H9 (cell line): Measurements from ENCODE around the gene ROBO2. TPM values are rescaled to one million over a fixed set of nuclear protein-coding genes. Genes with fewer than 3 reads are reported as not detected.

Source experiments
- DNase-seq: peaks from one replicate; pipeline ENCODE4 v3.0.0-alpha.2; 2017
- H2AFZ ChIP-seq: one replicate; pipeline ENCODE4 v1.6.1; 2013; ENCODE audit warnings: mild to moderate bottlenecking, low read length, control low read depth, moderate library complexity
- H2AK5ac ChIP-seq: 2 replicates; pipeline ENCODE4 v1.6.1; 2013; ENCODE audit warnings: low read length, control low read depth, mixed read lengths; ENCODE audit not compliant: insufficient read length
- H2BK120ac ChIP-seq: one replicate; pipeline ENCODE4 v1.6.1; 2013; ENCODE audit warnings: low read depth, mild to moderate bottlenecking, low read length, control low read depth, inconsistent platforms; ENCODE audit not compliant: poor library complexity, severe bottlenecking
- H2BK12ac ChIP-seq: 2 replicates; pipeline ENCODE4 v1.6.1; 2013; ENCODE audit warnings: low read length, control low read depth, mixed read lengths, low read depth; ENCODE audit not compliant: insufficient read length
- H2BK15ac ChIP-seq: 2 replicates; pipeline ENCODE4 v1.6.1; 2013; ENCODE audit warnings: low read depth, low read length, control low read depth
- H2BK20ac ChIP-seq: one replicate; pipeline ENCODE4 v1.6.1; 2013; ENCODE audit warnings: low read depth, mild to moderate bottlenecking, low read length, control low read depth, inconsistent platforms; ENCODE audit not compliant: poor library complexity, severe bottlenecking
- H2BK5ac ChIP-seq: 2 replicates; pipeline ENCODE4 v1.6.1; 2013; ENCODE audit warnings: low read length, control low read depth, mixed read lengths; ENCODE audit not compliant: insufficient read length
- H3K14ac ChIP-seq: 2 replicates; pipeline ENCODE4 v1.6.1; 2013; ENCODE audit warnings: low read length, control low read depth; ENCODE audit not compliant: insufficient read depth
- H3K18ac ChIP-seq: 2 replicates; pipeline ENCODE4 v1.6.1; 2013; ENCODE audit warnings: low read depth, mild to moderate bottlenecking, mixed read lengths, low read length, control low read depth; ENCODE audit not compliant: insufficient read length
- H3K23ac ChIP-seq: 2 replicates; pipeline ENCODE4 v1.6.1; 2013; ENCODE audit warnings: low read length, control low read depth, mixed read lengths, low read depth; ENCODE audit not compliant: insufficient read length
- H3K23me2 ChIP-seq: 2 replicates; pipeline ENCODE4 v1.6.1; 2013; ENCODE audit warnings: low read depth, mild to moderate bottlenecking, mixed read lengths, low read length, control low read depth; ENCODE audit not compliant: insufficient read length, poor library complexity, severe bottlenecking
- H3K27ac ChIP-seq: 2 replicates; pipeline ENCODE4 v1.5.1; 2013; ENCODE audit warnings: low read length, control low read depth, mixed read lengths, low read depth; ENCODE audit not compliant: insufficient read length
- H3K27me3 ChIP-seq: 2 replicates; pipeline ENCODE4 v1.6.1; 2013; ENCODE audit warnings: low read length, control low read depth, inconsistent platforms; ENCODE audit not compliant: insufficient read depth
- H3K4ac ChIP-seq: 2 replicates; pipeline ENCODE4 v1.6.1; 2013; ENCODE audit warnings: low read depth, mild to moderate bottlenecking, control low read depth, inconsistent platforms, low read length, moderate library complexity
- H3K4me1 ChIP-seq: 2 replicates; pipeline ENCODE4 v1.6.1; 2013; ENCODE audit warnings: low read length, control low read depth, inconsistent platforms; ENCODE audit not compliant: insufficient read depth
- H3K4me2 ChIP-seq: 2 replicates; pipeline ENCODE4 v1.6.1; 2013; ENCODE audit warnings: low read length, control low read depth, mixed read lengths; ENCODE audit not compliant: insufficient read length, insufficient read depth
- H3K56ac ChIP-seq: 2 replicates; pipeline ENCODE4 v1.6.1; 2013; ENCODE audit warnings: low read depth, mild to moderate bottlenecking, mixed read lengths, low read length, control low read depth; ENCODE audit not compliant: insufficient read length
- H3K79me1 ChIP-seq: 2 replicates; pipeline ENCODE4 v1.6.1; 2013; ENCODE audit warnings: low read depth, mild to moderate bottlenecking, moderate library complexity, low read length, control low read depth, inconsistent platforms; ENCODE audit not compliant: insufficient read depth, poor library complexity, severe bottlenecking
- H3K79me2 ChIP-seq: 2 replicates; pipeline ENCODE4 v1.6.1; 2013; ENCODE audit warnings: low read length, control low read depth, inconsistent platforms; ENCODE audit not compliant: insufficient read depth
- H3K9ac ChIP-seq: 2 replicates; pipeline ENCODE4 v1.6.1; 2013; ENCODE audit warnings: low read length, control low read depth, mixed read lengths; ENCODE audit not compliant: insufficient read length; ENCODE audit errors: extremely low read depth
- H3K9me3 ChIP-seq: one replicate; pipeline ENCODE4 v1.6.1; 2013; ENCODE audit warnings: low read depth, low read length, inconsistent platforms; ENCODE audit not compliant: control insufficient read depth
- H3T11ph ChIP-seq: one replicate; pipeline ENCODE4 v1.6.1; 2013; ENCODE audit warnings: mild to moderate bottlenecking, low read length, control low read depth, inconsistent platforms
- H4K20me1 ChIP-seq: one replicate; pipeline ENCODE4 v1.6.1; 2013; ENCODE audit not compliant: control insufficient read depth, insufficient read length, insufficient read depth
- H4K5ac ChIP-seq: 2 replicates; pipeline ENCODE4 v1.6.1; 2013; ENCODE audit warnings: low read depth, mild to moderate bottlenecking, mixed read lengths, low read length, control low read depth; ENCODE audit not compliant: insufficient read length
- H4K8ac ChIP-seq: replicated peaks from 2 replicates; pipeline ENCODE4 v1.6.1; 2013; ENCODE audit warnings: low read length, control low read depth, mixed read lengths, low read depth; ENCODE audit not compliant: insufficient read length
- H4K91ac ChIP-seq: 2 replicates; pipeline ENCODE4 v1.6.1; 2013; ENCODE audit warnings: low read depth, mild to moderate bottlenecking, moderate library complexity, mixed read lengths, low read length, control low read depth; ENCODE audit not compliant: insufficient read length
- H3K27ac Mint-ChIP-seq, 3 experiments: 2 replicates in 2 of 3; 3 replicates in 1 of 3; pipeline ENCODE4 v1.8.0; 2020 to 2021; ENCODE audit warnings: mixed read lengths in 3 of 3, mild to moderate bottlenecking in 1 of 3, moderate library complexity in 1 of 3
- H3K27me3 Mint-ChIP-seq: 2 replicates; pipeline ENCODE4 v1.8.0; 2021; ENCODE audit warnings: low read depth, mild to moderate bottlenecking, moderate library complexity, mixed read lengths
- H3K36me3 Mint-ChIP-seq, 3 experiments: 2 replicates in 2 of 3; 3 replicates in 1 of 3; pipeline ENCODE4 v1.8.0; 2020 to 2021; ENCODE audit warnings: low read depth in 3 of 3, mixed read lengths in 3 of 3; ENCODE audit not compliant: insufficient read depth in 1 of 3
- H3K4me1 Mint-ChIP-seq, 2 experiments: 2 replicates each; pipeline ENCODE4 v1.8.0; 2020; ENCODE audit warnings: mixed read lengths in 2 of 2
- H3K4me3 Mint-ChIP-seq, 2 experiments: 2 replicates in 1 of 2; 3 replicates in 1 of 2; pipeline ENCODE4 v1.8.0; 2020 to 2021; ENCODE audit warnings: mild to moderate bottlenecking in 2 of 2, mixed read lengths in 2 of 2, moderate library complexity in 1 of 2
- H3K9me3 Mint-ChIP-seq, 2 experiments: 2 replicates in 1 of 2; 3 replicates in 1 of 2; pipeline ENCODE4 v1.8.0; 2020; ENCODE audit warnings: mild to moderate bottlenecking in 2 of 2, mixed read lengths in 2 of 2, moderate library complexity in 1 of 2
- WGBS: extraction: QIAGEN DNeasy Blood & Tissue Kit; methylation state at CpG from one replicate; pipeline ENCODE4 v1.1.7; 2013; ENCODE audit warnings: missing lambda C conversion rate, low lambda C conversion rate, mixed read lengths; ENCODE audit not compliant: insufficient read length; ENCODE audit errors: extremely low coverage; 5-methylcytosine and 5-hydroxymethylcytosine counted together
- total RNA-seq: library from RNA; stranded (reverse); gene quantifications from 2 replicates; pipeline ENCODE4 v1.2.1, GENCODE V29; 2021
- TF ChIP-seq, protein P1 (sequence below): fragments of 200-600 bp; sonication (generic); conservative IDR thresholded peaks from 3 replicates; pipeline ENCODE4 v1.8.0; 2021; ENCODE audit warnings: antibody characterized with exemption, mild to moderate bottlenecking

The ROBO2 gene
- total RNA-seq, 1 experiment from 2014 or later = 2.3 TPM

GRCh38 chr3:77189684-77190083 lies 149.8 kb downstream of the ROBO2 start:
- no peak overlapping the region for H2BK12ac ChIP-seq
- H4K5ac ChIP-seq = no peak overlapping the region
- no peak overlapping the region for H2BK15ac ChIP-seq
- H3K23ac ChIP-seq = no peak overlapping the region
- Mint-ChIP-seq H3K9me3 (no peaks in the 10 kb centered on the region), H3K27me3 (no peaks in the 10 kb centered on the region), H3K36me3 (no peaks in the 10 kb centered on the region), H3K4me1 (peaks cover 12 to 16% of the 10 kb centered on the region in 2 experiments), H3K4me3 (no peak overlapping the region), H3K27ac (no peak overlapping the region)
- no peaks in the 10 kb centered on the region for H4K20me1 ChIP-seq
- no peak for DNase-seq
- no peaks in the 10 kb centered on the region for H3K9me3 ChIP-seq
- H3K4ac ChIP-seq = no peak overlapping the region
- no peaks in the 10 kb centered on the region for H3K79me2 ChIP-seq
- H3K27ac ChIP-seq = no peak overlapping the region
- TF ChIP-seq, protein P1, sequence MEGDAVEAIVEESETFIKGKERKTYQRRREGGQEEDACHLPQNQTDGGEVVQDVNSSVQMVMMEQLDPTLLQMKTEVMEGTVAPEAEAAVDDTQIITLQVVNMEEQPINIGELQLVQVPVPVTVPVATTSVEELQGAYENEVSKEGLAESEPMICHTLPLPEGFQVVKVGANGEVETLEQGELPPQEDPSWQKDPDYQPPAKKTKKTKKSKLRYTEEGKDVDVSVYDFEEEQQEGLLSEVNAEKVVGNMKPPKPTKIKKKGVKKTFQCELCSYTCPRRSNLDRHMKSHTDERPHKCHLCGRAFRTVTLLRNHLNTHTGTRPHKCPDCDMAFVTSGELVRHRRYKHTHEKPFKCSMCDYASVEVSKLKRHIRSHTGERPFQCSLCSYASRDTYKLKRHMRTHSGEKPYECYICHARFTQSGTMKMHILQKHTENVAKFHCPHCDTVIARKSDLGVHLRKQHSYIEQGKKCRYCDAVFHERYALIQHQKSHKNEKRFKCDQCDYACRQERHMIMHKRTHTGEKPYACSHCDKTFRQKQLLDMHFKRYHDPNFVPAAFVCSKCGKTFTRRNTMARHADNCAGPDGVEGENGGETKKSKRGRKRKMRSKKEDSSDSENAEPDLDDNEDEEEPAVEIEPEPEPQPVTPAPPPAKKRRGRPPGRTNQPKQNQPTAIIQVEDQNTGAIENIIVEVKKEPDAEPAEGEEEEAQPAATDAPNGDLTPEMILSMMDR = no peak
- H3K4me2 ChIP-seq = no peak overlapping the region
- no peaks in the 10 kb centered on the region for H3K79me1 ChIP-seq
- no peak overlapping the region for H2BK20ac ChIP-seq
- H3K56ac ChIP-seq = no peak overlapping the region
- H2AFZ ChIP-seq = no peak overlapping the region
- no peak overlapping the region for H3K9ac ChIP-seq
- H2BK5ac ChIP-seq = no peak overlapping the region
- no peak overlapping the region for H3K18ac ChIP-seq
- no peak overlapping the region for H4K8ac ChIP-seq
- no peaks in the 10 kb centered on the region; the same call in 1 of the 2 replicates for H3K4me1 ChIP-seq
- no peaks in the 10 kb centered on the region for H3K23me2 ChIP-seq
- H3K14ac ChIP-seq = no peak overlapping the region
- no peak overlapping the region for H2AK5ac ChIP-seq
- no peak overlapping the region for H3T11ph ChIP-seq
- H4K91ac ChIP-seq = no peak overlapping the region
- WGBS = no CpG with 5 or more reads among the region's 2 CpGs
- H3K27me3 ChIP-seq = no peaks in the 10 kb centered on the region
- no peak overlapping the region for H2BK120ac ChIP-seq
